ENCODE data around the gene TRIM31. TPM values are rescaled to one million over a fixed set of nuclear protein-coding genes. Genes with fewer than 3 reads are reported as not detected.
A peak's percentile ranks its signal among the peaks of the same experiment; 100 is the strongest.

Gene TRIM31
- polyA plus RNA-seq, 3 donors from 2014 or later: not detected

GRCh38 chr6:30116724-30117123 lies 3.8 kb upstream of the TRIM31 start:
- Mint-ChIP-seq H3K9me3 (no peaks in the 10 kb centered on the region), H3K36me3 (no peaks in the 10 kb centered on the region), H3K27ac (no peak overlapping the region), H3K4me1 (no peaks in the 10 kb centered on the region), H3K27me3 (ENCODE audit: low read depth in 3 of 3) (peaks cover 9 to 14% (median 10%) of the 10 kb centered on the region in 3 donors), H3K4me3 (no peak overlapping the region)
- DNase-seq: no peak

GRCh38 chr6:30113841-30114240 lies 951 bp upstream of the TRIM31 start:
- H3K4me3 Mint-ChIP-seq: no peak overlapping the region
- peaks cover 9 to 23% (median 18%) of the 10 kb centered on the region in 3 donors for H3K27me3 Mint-ChIP-seq (ENCODE audit: low read depth in 3 of 3)
- H3K36me3 Mint-ChIP-seq: no peaks in the 10 kb centered on the region
- H3K4me1 Mint-ChIP-seq: no peaks in the 10 kb centered on the region
- H3K27ac Mint-ChIP-seq: no peak overlapping the region
- no peaks in the 10 kb centered on the region for H3K9me3 Mint-ChIP-seq
- no peak for DNase-seq

- no peak for DNase-seq
- no peaks in the 10 kb centered on the region for H3K4me1 Mint-ChIP-seq
- H3K4me3 Mint-ChIP-seq: no peak overlapping the region
- no peaks in the 10 kb centered on the region for H3K36me3 Mint-ChIP-seq
- peaks cover 9 to 30% (median 24%) of the 10 kb centered on the region in 3 donors for H3K27me3 Mint-ChIP-seq (ENCODE audit: low read depth in 3 of 3)
- no peak overlapping the region for H3K27ac Mint-ChIP-seq
- no peaks in the 10 kb centered on the region for H3K9me3 Mint-ChIP-seq
These were observed 392 bp downstream of the TRIM31 start for GRCh38 chr6:30112402-30112994.

GRCh38 chr6:30111266-30111856 lies 1.5 kb downstream of the TRIM31 start:
- no peak overlapping the region for H3K27ac Mint-ChIP-seq
- no peaks in the 10 kb centered on the region for H3K36me3 Mint-ChIP-seq
- peaks cover 7 to 31% (median 22%) of the 10 kb centered on the region in 3 donors for H3K27me3 Mint-ChIP-seq (ENCODE audit: low read depth in 3 of 3)
- no peaks in the 10 kb centered on the region for H3K9me3 Mint-ChIP-seq
- no peak for DNase-seq
- no peaks in the 10 kb centered on the region for H3K4me1 Mint-ChIP-seq
- no peak overlapping the region for H3K4me3 Mint-ChIP-seq

- H3K27ac Mint-ChIP-seq: no peak overlapping the region
- no peaks in the 10 kb centered on the region for H3K9me3 Mint-ChIP-seq
- no peak for DNase-seq
- peaks cover 10 to 38% (median 27%) of the 10 kb centered on the region in 3 donors for H3K27me3 Mint-ChIP-seq (ENCODE audit: low read depth in 3 of 3)
- peaks cover 35 to 40% of the 10 kb centered on the region in 2 donors for H3K4me1 Mint-ChIP-seq
- H3K4me3 Mint-ChIP-seq: peak overlapping the region in 1 of 5 donors; percentile 26
- no peaks in the 10 kb centered on the region for H3K36me3 Mint-ChIP-seq
These were observed 8.2 kb downstream of the TRIM31 start for GRCh38 chr6:30104661-30105060.

- H3K36me3 Mint-ChIP-seq: no peaks in the 10 kb centered on the region
- H3K27me3 Mint-ChIP-seq (ENCODE audit: low read depth in 3 of 3): peaks cover 16 to 41% (median 30%) of the 10 kb centered on the region in 3 donors
- peaks cover 36 to 42% of the 10 kb centered on the region in 2 donors for H3K4me1 Mint-ChIP-seq
- peak overlapping the region; percentile 85 to 93 (median 87) for H3K4me3 Mint-ChIP-seq
- no peaks in the 10 kb centered on the region for H3K9me3 Mint-ChIP-seq
- peak overlapping the region in 1 of 6 donors; percentile 23 for H3K27ac Mint-ChIP-seq
- no peak for DNase-seq
These were observed 9.1 kb downstream of the TRIM31 start for GRCh38 chr6:30103872-30104179.

- Mint-ChIP-seq H3K36me3 (no peaks in the 10 kb centered on the region), H3K9me3 (no peaks in the 10 kb centered on the region), H3K27me3 (ENCODE audit: low read depth in 3 of 3) (peaks cover 22 to 42% (median 33%) of the 10 kb centered on the region in 3 donors), H3K4me1 (peaks cover 36 to 42% of the 10 kb centered on the region in 2 donors), H3K4me3 (peak overlapping the region; percentile 85 to 93 (median 87)), H3K27ac (peak overlapping the region; percentile 28 to 88 (median 74))
- peak; percentile 73 to 81 (median 78) for DNase-seq
These were observed 9.7 kb downstream of the TRIM31 start for GRCh38 chr6:30102970-30103871.

- Mint-ChIP-seq H3K27me3 (ENCODE audit: low read depth in 3 of 3) (peaks cover 22 to 45% (median 29%) of the 10 kb centered on the region in 3 donors), H3K4me3 (peak overlapping the region; percentile 85 to 93 (median 87)), H3K9me3 (no peaks in the 10 kb centered on the region), H3K4me1 (peaks cover 36 to 42% of the 10 kb centered on the region in 2 donors), H3K27ac (peak overlapping the region; percentile 28 to 88 (median 63)), H3K36me3 (no peaks in the 10 kb centered on the region)
- no peak for DNase-seq
These were observed 10.4 kb downstream of the TRIM31 start for GRCh38 chr6:30102414-30102969.

GRCh38 chr6:30101444-30102413 lies 11.2 kb downstream of the TRIM31 start:
- H3K4me1 Mint-ChIP-seq: peaks cover 36 to 42% of the 10 kb centered on the region in 2 donors
- no peaks in the 10 kb centered on the region for H3K9me3 Mint-ChIP-seq
- H3K27me3 Mint-ChIP-seq (ENCODE audit: low read depth in 3 of 3): peaks cover 22 to 45% (median 29%) of the 10 kb centered on the region in 3 donors
- DNase-seq: peak; percentile 66 to 68 (median 66)
- peak overlapping the region; percentile 79 to 93 (median 86) for H3K4me3 Mint-ChIP-seq
- peak overlapping the region; percentile 0 to 46 (median 18) for H3K27ac Mint-ChIP-seq
- H3K36me3 Mint-ChIP-seq: no peaks in the 10 kb centered on the region

- H3K36me3 Mint-ChIP-seq: no peaks in the 10 kb centered on the region
- DNase-seq: no peak
- peaks cover 36 to 42% of the 10 kb centered on the region in 2 donors for H3K4me1 Mint-ChIP-seq
- peak overlapping the region in 2 of 6 donors; percentile 7 to 46 for H3K27ac Mint-ChIP-seq
- H3K27me3 Mint-ChIP-seq (ENCODE audit: low read depth in 3 of 3): peaks cover 22 to 42% (median 29%) of the 10 kb centered on the region in 3 donors
- H3K4me3 Mint-ChIP-seq: peak overlapping the region; percentile 79 to 93 (median 86)
- no peaks in the 10 kb centered on the region for H3K9me3 Mint-ChIP-seq
These were observed 12.1 kb downstream of the TRIM31 start for GRCh38 chr6:30100585-30101443.

GRCh38 chr6:30100154-30100553 lies 12.7 kb downstream of the TRIM31 start:
- peaks cover 36 to 42% of the 10 kb centered on the region in 2 donors for H3K4me1 Mint-ChIP-seq
- no peak for DNase-seq
- no peaks in the 10 kb centered on the region for H3K9me3 Mint-ChIP-seq
- H3K27me3 Mint-ChIP-seq (ENCODE audit: low read depth in 3 of 3): peaks cover 22 to 44% (median 33%) of the 10 kb centered on the region in 3 donors
- H3K36me3 Mint-ChIP-seq: no peaks in the 10 kb centered on the region
- peak overlapping the region in 3 of 5 donors; percentile 45 to 66 (median 51) for H3K4me3 Mint-ChIP-seq
- no peak overlapping the region for H3K27ac Mint-ChIP-seq

All from immature natural killer cell (primary cell).